ENCODE data around the gene SURF4. TPM values are rescaled to one million over a fixed set of nuclear protein-coding genes. Genes with fewer than 3 reads are reported as not detected.

Gene SURF4
- total RNA-seq, 4 donors from 2014 or later, result 104 to 140 (median 117) TPM

DNA sequence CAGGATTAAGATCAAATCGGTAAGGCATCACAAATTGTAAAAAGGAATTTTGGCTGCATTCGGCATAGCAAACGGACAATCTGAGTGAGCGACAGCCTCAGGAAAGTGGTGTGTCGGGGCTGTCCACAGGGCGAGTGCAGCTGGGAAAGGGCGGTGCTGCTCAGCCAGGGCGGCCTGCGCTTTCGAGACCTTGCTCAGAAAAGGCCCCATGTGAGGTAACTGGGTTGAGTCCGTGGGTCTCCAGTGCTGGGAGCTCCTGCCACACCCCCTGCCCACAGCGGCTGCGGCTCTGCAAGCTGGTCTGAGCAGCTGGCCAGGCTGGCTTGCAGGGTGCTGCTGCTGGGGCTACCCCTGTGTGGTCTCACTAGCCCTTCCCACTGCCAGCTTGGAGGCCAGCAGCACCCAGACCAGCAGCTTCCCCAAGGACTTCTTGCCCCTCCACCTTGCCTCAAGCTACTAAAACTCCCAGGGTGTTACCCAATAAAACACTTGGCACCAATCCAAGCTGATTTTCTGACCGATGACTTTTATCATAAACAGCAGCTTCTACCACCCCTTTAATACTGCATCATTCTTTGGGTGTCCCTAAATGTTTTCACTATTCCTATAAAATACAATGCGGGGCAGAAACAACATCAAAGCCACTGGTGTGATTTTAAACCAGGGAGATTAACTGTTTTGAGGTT lies 13.4 kb downstream of the SURF4 start:
- no peaks in the 10 kb centered on the region for H3K27me3 ChIP-seq
- H3K9me3 ChIP-seq, result no peaks in the 10 kb centered on the region
- no peak overlapping the region for H3K4me3 ChIP-seq
- intact Hi-C loops (cut with DNase I), result no loop called here
- peaks cover 29 to 91% (median 35%) of the 10 kb centered on the region in 3 donors for H3K36me3 ChIP-seq
- H3K27ac ChIP-seq, result peak overlapping the region in 3 of 4 donors; percentile 57 to 78 (median 74)
- TF ChIP-seq, protein P1, sequence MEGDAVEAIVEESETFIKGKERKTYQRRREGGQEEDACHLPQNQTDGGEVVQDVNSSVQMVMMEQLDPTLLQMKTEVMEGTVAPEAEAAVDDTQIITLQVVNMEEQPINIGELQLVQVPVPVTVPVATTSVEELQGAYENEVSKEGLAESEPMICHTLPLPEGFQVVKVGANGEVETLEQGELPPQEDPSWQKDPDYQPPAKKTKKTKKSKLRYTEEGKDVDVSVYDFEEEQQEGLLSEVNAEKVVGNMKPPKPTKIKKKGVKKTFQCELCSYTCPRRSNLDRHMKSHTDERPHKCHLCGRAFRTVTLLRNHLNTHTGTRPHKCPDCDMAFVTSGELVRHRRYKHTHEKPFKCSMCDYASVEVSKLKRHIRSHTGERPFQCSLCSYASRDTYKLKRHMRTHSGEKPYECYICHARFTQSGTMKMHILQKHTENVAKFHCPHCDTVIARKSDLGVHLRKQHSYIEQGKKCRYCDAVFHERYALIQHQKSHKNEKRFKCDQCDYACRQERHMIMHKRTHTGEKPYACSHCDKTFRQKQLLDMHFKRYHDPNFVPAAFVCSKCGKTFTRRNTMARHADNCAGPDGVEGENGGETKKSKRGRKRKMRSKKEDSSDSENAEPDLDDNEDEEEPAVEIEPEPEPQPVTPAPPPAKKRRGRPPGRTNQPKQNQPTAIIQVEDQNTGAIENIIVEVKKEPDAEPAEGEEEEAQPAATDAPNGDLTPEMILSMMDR (IDR thresholded peaks at IDR 0.05), result no peak
- no peak for TF ChIP-seq POLR2A (IDR thresholded peaks at IDR 0.05)
- DNase-seq, result no peak
- H3K4me1 ChIP-seq, result peaks cover 27 to 90% (median 38%) of the 10 kb centered on the region in 3 donors
- 53 to 58% methylated on average over 12 to 13 of the region's 15 CpGs for WGBS, 2 donors

DNA sequence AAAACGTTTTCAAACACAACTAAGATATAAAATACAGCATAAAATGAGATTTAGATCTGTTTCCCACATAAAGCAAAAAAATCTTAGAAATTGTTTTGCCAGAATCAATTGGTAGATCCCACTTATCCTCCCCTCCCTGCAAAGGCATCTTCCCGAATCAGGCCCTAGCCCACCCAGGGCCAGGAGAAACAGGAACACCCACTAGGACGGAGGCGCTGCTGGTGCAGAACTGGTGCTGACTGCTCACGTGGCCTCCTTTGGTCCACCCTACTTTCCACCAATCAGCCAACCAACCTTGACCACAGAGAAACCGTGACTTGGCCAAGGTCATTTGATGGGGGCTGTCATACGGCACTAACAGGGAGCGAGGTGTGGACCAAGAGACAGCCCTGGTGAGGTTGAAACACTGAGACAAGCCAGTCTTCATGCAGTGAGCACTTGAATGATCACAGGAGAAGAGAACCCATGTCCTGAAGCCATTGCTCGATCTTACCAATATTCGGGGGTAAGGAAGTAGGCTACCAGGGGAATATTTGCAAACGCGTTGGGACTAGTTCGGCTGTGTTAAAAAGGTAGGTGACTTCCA lies 14.3 kb downstream of the SURF4 start:
- intact Hi-C loops (cut with DNase I), result no loop called here
- Histone ChIP-seq H3K27ac (peak overlapping the region in 2 of 4 donors; percentile 2 to 74), H3K9me3 (no peaks in the 10 kb centered on the region), H3K27me3 (no peaks in the 10 kb centered on the region), H3K4me3 (no peak overlapping the region), H3K36me3 (peaks cover 21 to 82% (median 26%) of the 10 kb centered on the region in 3 donors), H3K4me1 (peaks cover 34 to 90% (median 44%) of the 10 kb centered on the region in 3 donors)
- no peak for TF ChIP-seq POLR2A (IDR thresholded peaks at IDR 0.05)
- TF ChIP-seq, protein P1 (IDR thresholded peaks at IDR 0.05), result no peak
- 28 to 45% methylated on average over 7 to 13 of the region's 13 CpGs for WGBS, 2 donors
- no peak for DNase-seq

DNA sequence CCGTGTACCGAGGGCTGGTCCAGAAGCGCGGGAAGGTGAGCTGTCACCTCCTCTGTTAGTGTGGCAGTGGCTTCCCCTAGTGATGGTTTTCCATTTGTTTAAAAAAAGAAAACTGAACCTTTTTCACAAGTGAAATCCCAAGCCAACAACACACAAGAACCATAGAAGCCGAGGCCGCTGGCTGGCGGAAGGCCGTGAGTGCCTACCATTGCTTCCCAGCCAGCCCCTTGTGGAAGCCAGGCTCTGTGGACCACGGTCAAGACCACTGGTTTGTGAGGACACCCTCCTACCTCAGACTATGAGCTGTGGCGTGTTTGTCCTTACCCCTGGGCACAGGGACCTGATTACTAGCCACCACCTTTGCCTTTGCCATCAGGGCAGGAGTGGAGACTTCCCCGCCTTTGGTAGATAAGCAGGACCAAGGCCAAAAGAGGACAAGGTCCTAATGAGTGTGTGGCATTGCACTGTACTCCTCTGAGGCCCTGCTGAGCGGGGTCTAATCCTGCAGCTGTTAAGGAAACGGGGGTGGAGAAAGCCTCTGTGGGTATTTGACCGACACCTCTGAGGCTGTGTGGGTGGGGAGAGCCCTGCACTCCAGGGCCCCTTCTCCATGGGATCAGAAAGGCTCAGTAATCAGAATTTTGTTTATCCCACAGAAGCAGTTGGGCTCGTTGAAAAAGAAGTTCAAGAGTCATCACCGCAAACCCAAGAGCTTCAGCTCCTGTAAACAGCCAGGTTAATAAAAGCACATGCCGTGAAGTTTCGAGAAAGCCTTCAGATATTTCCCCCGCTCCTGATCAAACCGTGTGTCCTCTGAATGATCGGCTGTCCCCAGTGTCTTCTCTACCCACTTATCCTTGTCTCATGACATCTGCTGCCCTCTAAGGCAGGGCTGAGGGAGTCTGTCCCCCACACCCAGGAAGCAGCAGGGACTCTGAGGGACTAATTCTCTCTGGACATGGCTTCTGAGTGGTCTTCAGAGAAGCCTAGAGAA lies 15.2 kb downstream of the SURF4 start:
- peaks cover 14 to 73% (median 18%) of the 10 kb centered on the region in 3 donors for H3K36me3 ChIP-seq
- H3K27ac ChIP-seq, result peak overlapping the region in 1 of 4 donors; percentile 74
- intact Hi-C loops (cut with DNase I), result no loop called here
- no peak overlapping the region for H3K4me3 ChIP-seq
- no peaks in the 10 kb centered on the region for H3K9me3 ChIP-seq
- TF ChIP-seq, protein P1 (IDR thresholded peaks at IDR 0.05), result no peak
- no peak for TF ChIP-seq POLR2A (IDR thresholded peaks at IDR 0.05)
- H3K4me1 ChIP-seq, result peaks cover 33 to 85% (median 46%) of the 10 kb centered on the region in 3 donors
- DNase-seq, result no peak
- WGBS, 2 donors, result 84 to 87% methylated on average over 15 to 18 of the region's 21 CpGs
- no peaks in the 10 kb centered on the region for H3K27me3 ChIP-seq

DNA sequence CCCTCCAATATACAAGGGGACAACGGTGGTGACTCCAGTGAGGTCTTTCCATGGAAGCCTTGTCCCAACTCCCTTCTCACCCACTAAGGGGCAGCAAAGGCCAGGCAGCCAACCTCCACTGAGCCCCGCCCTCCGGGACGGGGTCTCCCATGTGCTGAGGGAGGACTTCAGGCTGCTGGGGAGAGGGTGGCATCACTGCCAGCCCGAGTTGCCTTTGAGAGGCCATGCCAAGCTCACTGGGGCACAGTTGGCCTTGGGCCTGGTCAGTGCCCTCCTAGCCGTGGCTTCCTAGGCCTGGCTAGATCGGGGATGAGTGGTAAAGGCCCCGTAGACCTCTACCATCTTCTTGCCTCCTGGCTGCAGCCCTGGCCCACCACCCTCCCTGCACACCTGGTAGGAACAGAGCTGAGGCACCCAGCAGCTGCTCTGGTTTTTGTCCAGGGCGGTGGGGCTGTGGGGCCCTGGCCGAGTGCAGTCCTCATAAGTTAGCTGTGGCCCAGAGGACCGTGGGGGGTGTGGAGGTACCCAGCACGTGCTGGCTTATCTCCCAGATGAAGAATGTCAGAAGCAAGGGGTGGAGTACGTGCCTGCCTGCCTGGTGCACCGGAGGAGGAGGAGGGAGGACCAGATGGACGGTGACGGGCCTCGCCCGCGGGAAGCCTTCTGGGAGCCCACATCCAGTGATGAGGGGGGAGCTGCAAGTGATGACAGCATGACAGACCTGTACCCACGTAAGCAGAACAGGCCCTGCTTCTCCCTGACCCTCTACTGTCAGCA lies 16.3 kb downstream of the SURF4 start:
- 42 to 59% methylated on average over 6 to 9 of the region's 20 CpGs for WGBS, 2 donors
- Histone ChIP-seq H3K27ac (peak overlapping the region in 1 of 4 donors; percentile 21), H3K9me3 (no peaks in the 10 kb centered on the region), H3K36me3 (peaks cover 5 to 64% (median 18%) of the 10 kb centered on the region in 3 donors), H3K4me1 (peaks cover 27 to 85% (median 47%) of the 10 kb centered on the region in 3 donors), H3K4me3 (no peak overlapping the region), H3K27me3 (no peaks in the 10 kb centered on the region)
- intact Hi-C loops (cut with DNase I), result no loop called here
- no peak for DNase-seq
- TF ChIP-seq, protein P1 (IDR thresholded peaks at IDR 0.05), result peak in 4 of 6 experiments; percentile 16 to 39 (median 22)
- no peak for TF ChIP-seq POLR2A (IDR thresholded peaks at IDR 0.05)

Measured in esophagus squamous epithelium (tissue), 5 donors.